ENCODE measurements around the gene CBX4.

- no peak for TF ChIP-seq MYNN (tag by site-specific recombination; IDR thresholded peaks at IDR 0.05; ENCODE audit: borderline replicate concordance)
- no peak for TF ChIP-seq KLF9 (tag by site-specific recombination; IDR thresholded peaks at IDR 0.05; ENCODE audit: low read depth)
- no peak for TF ChIP-seq ATF2 (tag by site-specific recombination; IDR thresholded peaks at IDR 0.05; ENCODE audit: low read depth)
- TF ChIP-seq CTCF (tag by site-specific recombination; IDR thresholded peaks at IDR 0.05), result no peak
- no peak for TF ChIP-seq ZNF398 (tag by site-specific recombination; IDR thresholded peaks at IDR 0.05)
- TF ChIP-seq ZNF341 (tag by site-specific recombination; IDR thresholded peaks at IDR 0.05; ENCODE audit: low read depth), result no peak
- no peak for TF ChIP-seq HOXA7 (CRISPR knock-in tag; IDR thresholded peaks at IDR 0.05; ENCODE audit: borderline replicate concordance)
- TF ChIP-seq ZNF138 (tag by site-specific recombination; IDR thresholded peaks at IDR 0.05; ENCODE audit: borderline replicate concordance), result no peak
- no peak for TF ChIP-seq ZNF549 (tag by site-specific recombination; IDR thresholded peaks at IDR 0.05)
These were observed 12.2 kb downstream of the CBX4 start for GRCh38 chr17:79826841-79827578.
